Calu3 (cell line): ENCODE measurements around the gene ARHGAP25. TPM values are rescaled to one million over a fixed set of nuclear protein-coding genes. Genes with fewer than 3 reads are reported as not detected.

Experiments used
- BruUV-seq: library from RNA; stranded (reverse); fragments of 400-500 nt; replicated peaks from 2 replicates; lab custom pipeline; 2021; lab: Mats Ljungman, UMichigan
- CTCF ChIA-PET: fragments of 300-600 bp; sonication (Branson Sonifier 250); formaldehyde crosslinking; loops from one replicate; lab custom pipeline; 2022; ENCODE audit warnings: antibody characterized with exemption; lab: Charles Lee
- DNase-seq: peaks from one replicate; pipeline ENCODE4 v3.0.0; 2022
- H3K27ac Mint-ChIP-seq: one replicate; pipeline ENCODE4 v1.8.0; 2022; ENCODE audit warnings: mixed read lengths; ENCODE audit not compliant: unreplicated experiment
- H3K27me3 Mint-ChIP-seq: one replicate; pipeline ENCODE4 v1.8.0; 2022; ENCODE audit warnings: mixed read lengths; ENCODE audit not compliant: unreplicated experiment
- H3K36me3 Mint-ChIP-seq: one replicate; pipeline ENCODE4 v1.8.0; 2022; ENCODE audit warnings: mild to moderate bottlenecking, moderate library complexity, mixed read lengths; ENCODE audit not compliant: insufficient read depth, unreplicated experiment
- H3K4me1 Mint-ChIP-seq: one replicate; pipeline ENCODE4 v1.8.0; 2022; ENCODE audit warnings: mild to moderate bottlenecking, low read depth, mixed read lengths; ENCODE audit not compliant: unreplicated experiment
- H3K4me3 Mint-ChIP-seq: one replicate; pipeline ENCODE4 v1.8.0; 2022; ENCODE audit warnings: mild to moderate bottlenecking, low read depth, moderate library complexity, mixed read lengths; ENCODE audit not compliant: unreplicated experiment
- H3K9me3 Mint-ChIP-seq: one replicate; pipeline ENCODE4 v1.8.0; 2022; ENCODE audit warnings: low read depth, mixed read lengths; ENCODE audit not compliant: unreplicated experiment
- CTCF ChIP-seq: fragments of 200-600 bp; IDR thresholded peaks from one replicate; pipeline ENCODE4 v1.8.0; 2022; ENCODE audit warnings: antibody characterized with exemption; ENCODE audit not compliant: unreplicated experiment
- intact Hi-C: fragments of 100-400 bp; cut with micrococcal nuclease; formaldehyde crosslinking; loops from one replicate; pipeline ENCODE4 v1.10.0; 2022; ENCODE audit not compliant: unreplicated experiment
- total RNA-seq: library from RNA; stranded (reverse); gene quantifications from 2 replicates; pipeline ENCODE4 v1.2.3, GENCODE V29; 2022

ARHGAP25 gene
- total RNA-seq, 1 experiment from 2014 or later, result not detected

- no peak for TF ChIP-seq CTCF
- BruUV-seq, result no TSS peak
- H3K27ac Mint-ChIP-seq, result no peak overlapping the region
- no peaks in the 10 kb centered on the region for H3K4me1 Mint-ChIP-seq
- CTCF ChIA-PET, result no interaction called here
- intact Hi-C loops, result no loop called here
- DNase-seq, result no peak
- no peaks in the 10 kb centered on the region for H3K9me3 Mint-ChIP-seq
- no peaks in the 10 kb centered on the region for H3K36me3 Mint-ChIP-seq
- no peak overlapping the region for H3K4me3 Mint-ChIP-seq
- H3K27me3 Mint-ChIP-seq, result peaks cover 51% of the 10 kb centered on the region
These were observed 32.7 kb downstream of the ARHGAP25 start for GRCh38 chr2:68767031-68767961.

GRCh38 chr2:68767996-68768395, 33.4 kb downstream of the ARHGAP25 start:
- H3K4me3 Mint-ChIP-seq, result no peak overlapping the region
- H3K36me3 Mint-ChIP-seq, result no peaks in the 10 kb centered on the region
- no peaks in the 10 kb centered on the region for H3K4me1 Mint-ChIP-seq
- TF ChIP-seq CTCF, result no peak
- H3K27me3 Mint-ChIP-seq, result peaks cover 58% of the 10 kb centered on the region
- CTCF ChIA-PET, result interaction anchor here (0.7 kb wide), 1 partner anchor 21 kb away, joined by 3 read pairs; no protein-coding TSS in a partner anchor
- DNase-seq, result no peak
- H3K9me3 Mint-ChIP-seq, result no peaks in the 10 kb centered on the region
- no peak overlapping the region for H3K27ac Mint-ChIP-seq
- BruUV-seq, result no TSS peak
- intact Hi-C loops, result no loop called here

- no peaks in the 10 kb centered on the region for H3K36me3 Mint-ChIP-seq
- H3K27ac Mint-ChIP-seq, result no peak overlapping the region
- DNase-seq, result no peak
- H3K4me1 Mint-ChIP-seq, result no peaks in the 10 kb centered on the region
- peaks cover 62% of the 10 kb centered on the region for H3K27me3 Mint-ChIP-seq
- H3K4me3 Mint-ChIP-seq, result no peak overlapping the region
- no peak for TF ChIP-seq CTCF
- BruUV-seq, result no TSS peak
- no peaks in the 10 kb centered on the region for H3K9me3 Mint-ChIP-seq
- CTCF ChIA-PET, result interaction anchor here (0.7 kb wide), 1 partner anchor 21 kb away, joined by 3 read pairs; no protein-coding TSS in a partner anchor
- intact Hi-C loops, result no loop called here
These were observed 33.9 kb downstream of the ARHGAP25 start for GRCh38 chr2:68768461-68768860.

- CTCF ChIA-PET, result interaction anchor here (0.6 kb wide), 1 partner anchor 83 kb away, joined by 4 read pairs; no protein-coding TSS in a partner anchor
- intact Hi-C loops, result no loop called here
- H3K27ac Mint-ChIP-seq, result no peak overlapping the region
- H3K36me3 Mint-ChIP-seq, result no peaks in the 10 kb centered on the region
- no peak for TF ChIP-seq CTCF
- no peak for DNase-seq
- no peak overlapping the region for H3K4me3 Mint-ChIP-seq
- H3K4me1 Mint-ChIP-seq, result no peaks in the 10 kb centered on the region
- no TSS peak for BruUV-seq
- no peaks in the 10 kb centered on the region for H3K9me3 Mint-ChIP-seq
- peaks cover 67% of the 10 kb centered on the region for H3K27me3 Mint-ChIP-seq
These were observed 34.3 kb downstream of the ARHGAP25 start for GRCh38 chr2:68768951-68769350.
